ENCODE data around the gene RABIF. TPM values are rescaled to one million over a fixed set of nuclear protein-coding genes. Genes with fewer than 3 reads are reported as not detected.

Gene RABIF
- total RNA-seq, 1 donor from 2014 or later, result 13.5 TPM

DNA sequence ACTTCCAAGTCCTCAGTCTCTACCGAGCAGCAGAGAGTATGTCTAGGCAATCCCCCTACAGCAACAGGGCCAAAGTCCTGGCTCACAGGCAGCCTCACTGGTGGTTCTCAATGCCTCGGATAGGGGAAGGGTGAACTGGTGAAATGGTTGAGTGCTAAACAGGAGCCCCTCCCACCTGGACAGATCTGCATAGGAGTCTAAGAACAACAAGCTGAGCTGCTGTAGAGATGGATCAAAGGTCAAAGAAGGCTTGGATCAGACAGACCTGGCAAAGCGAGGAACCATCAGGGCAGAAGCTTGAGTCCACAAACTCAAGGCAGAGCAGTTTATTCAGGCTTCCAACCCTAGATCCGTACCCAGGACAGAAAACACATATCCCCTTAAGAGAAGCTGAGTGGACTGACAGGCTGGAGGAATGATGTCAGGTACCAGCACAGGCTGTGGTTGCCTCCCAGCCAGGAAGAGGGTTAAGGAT is 31.8 kb downstream of the RABIF start:
- no peak for DNase-seq (ENCODE audit: low read depth, low spot score)
- TF ChIP-seq, protein P1, sequence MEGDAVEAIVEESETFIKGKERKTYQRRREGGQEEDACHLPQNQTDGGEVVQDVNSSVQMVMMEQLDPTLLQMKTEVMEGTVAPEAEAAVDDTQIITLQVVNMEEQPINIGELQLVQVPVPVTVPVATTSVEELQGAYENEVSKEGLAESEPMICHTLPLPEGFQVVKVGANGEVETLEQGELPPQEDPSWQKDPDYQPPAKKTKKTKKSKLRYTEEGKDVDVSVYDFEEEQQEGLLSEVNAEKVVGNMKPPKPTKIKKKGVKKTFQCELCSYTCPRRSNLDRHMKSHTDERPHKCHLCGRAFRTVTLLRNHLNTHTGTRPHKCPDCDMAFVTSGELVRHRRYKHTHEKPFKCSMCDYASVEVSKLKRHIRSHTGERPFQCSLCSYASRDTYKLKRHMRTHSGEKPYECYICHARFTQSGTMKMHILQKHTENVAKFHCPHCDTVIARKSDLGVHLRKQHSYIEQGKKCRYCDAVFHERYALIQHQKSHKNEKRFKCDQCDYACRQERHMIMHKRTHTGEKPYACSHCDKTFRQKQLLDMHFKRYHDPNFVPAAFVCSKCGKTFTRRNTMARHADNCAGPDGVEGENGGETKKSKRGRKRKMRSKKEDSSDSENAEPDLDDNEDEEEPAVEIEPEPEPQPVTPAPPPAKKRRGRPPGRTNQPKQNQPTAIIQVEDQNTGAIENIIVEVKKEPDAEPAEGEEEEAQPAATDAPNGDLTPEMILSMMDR (conservative IDR thresholded peaks at IDR 0.05), result no peak
- Mint-ChIP-seq H3K9me3 (no peaks in the 10 kb centered on the region), H3K36me3 (ENCODE audit: low read depth) (peaks cover 19% of the 10 kb centered on the region), H3K27ac (ENCODE audit: unreplicated experiment) (no peak overlapping the region), H3K27me3 (ENCODE audit: low read depth) (no peaks in the 10 kb centered on the region), H3K4me1 (peaks cover 17% of the 10 kb centered on the region), H3K4me3 (peak overlapping the region; percentile 56)

DNA sequence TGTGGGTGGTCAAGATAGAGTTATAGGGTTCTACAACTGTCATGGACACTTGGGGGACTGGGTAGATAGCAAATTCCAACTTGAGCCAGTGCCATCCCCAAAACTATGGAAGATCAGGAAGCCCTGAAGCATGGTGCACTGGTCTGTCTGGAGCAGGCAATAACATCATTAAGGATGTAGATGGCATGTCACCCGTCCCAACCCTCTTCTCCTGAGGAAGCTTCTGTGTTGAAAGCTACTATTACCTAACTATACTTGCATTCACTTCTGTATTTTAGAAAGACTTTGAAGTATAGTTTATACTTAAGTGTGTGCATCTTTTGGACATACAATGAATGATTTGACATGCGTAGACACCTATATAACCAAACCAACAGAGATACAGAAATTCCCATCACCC is 32.9 kb downstream of the RABIF start:
- H3K27me3 Mint-ChIP-seq (ENCODE audit: low read depth), result no peaks in the 10 kb centered on the region
- no peak overlapping the region for H3K27ac Mint-ChIP-seq (ENCODE audit: unreplicated experiment)

DNA sequence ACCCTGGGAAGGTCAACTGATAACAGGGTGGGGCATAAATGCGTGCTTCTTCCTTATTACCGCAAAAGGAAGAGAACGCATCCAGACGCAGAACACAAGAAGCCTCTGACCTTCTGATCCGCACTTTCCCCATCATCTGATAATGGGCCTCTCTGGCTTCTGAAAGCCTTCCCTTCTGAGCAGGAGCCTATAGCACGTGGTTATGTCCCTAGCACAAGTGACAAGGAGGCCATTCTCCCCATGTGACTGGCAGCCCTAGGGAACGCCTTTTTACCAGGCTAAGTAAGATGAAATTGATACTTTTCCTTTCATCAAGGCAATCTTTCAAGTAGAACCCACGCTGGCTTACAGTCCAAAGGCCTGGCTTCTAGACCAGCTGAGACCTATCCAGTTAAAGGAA is 34.2 kb downstream of the RABIF start:
- TF ChIP-seq, protein P1 (conservative IDR thresholded peaks at IDR 0.05), result no peak

More for the DNA sequence above, 32.9 kb downstream of the RABIF start:
- H3K4me3 Mint-ChIP-seq, result peak overlapping the region; percentile 6
- no peaks in the 10 kb centered on the region for H3K9me3 Mint-ChIP-seq
- no peak for DNase-seq (ENCODE audit: low read depth, low spot score)
- TF ChIP-seq, protein P1 (conservative IDR thresholded peaks at IDR 0.05), result no peak
- peaks cover 19% of the 10 kb centered on the region for H3K36me3 Mint-ChIP-seq (ENCODE audit: low read depth)
- H3K4me1 Mint-ChIP-seq, result peaks cover 12% of the 10 kb centered on the region

DNA sequence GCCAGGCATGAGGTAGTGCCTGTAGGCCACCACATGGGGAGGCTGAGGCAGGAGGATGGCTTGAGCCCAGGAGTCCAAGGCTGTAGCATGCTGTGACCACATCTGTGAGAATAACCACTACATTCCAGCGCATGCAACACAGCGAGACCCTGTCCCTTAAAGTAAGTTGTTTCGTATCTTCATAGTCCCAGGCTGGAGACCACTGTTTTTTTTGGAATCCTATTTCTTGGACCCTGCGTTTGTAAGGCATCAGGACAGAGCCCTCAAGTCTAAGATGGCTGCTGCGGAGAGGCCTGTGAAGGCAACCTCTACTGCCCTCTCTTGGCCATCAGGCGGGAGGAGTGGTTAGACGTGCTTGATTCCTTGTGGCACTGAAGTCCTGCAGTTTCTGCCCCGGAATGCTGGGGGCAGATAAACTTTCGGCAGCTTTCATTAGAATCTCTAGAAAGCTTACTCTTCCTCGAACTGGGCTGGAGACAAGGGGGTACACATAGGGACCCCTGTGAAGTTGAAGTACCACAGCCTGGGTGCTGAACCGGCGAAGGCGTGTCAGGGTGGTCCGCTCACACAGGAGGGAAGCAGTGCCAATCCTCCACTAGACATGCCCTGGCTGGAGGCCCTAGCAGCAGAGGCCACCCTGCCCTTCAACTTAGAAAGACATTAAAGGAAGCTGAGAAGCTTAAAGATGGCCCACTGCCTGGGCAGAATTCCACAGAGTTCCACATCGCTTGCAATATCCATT is 36.6 kb downstream of the RABIF start:
- Mint-ChIP-seq H3K4me1 (peaks cover 12% of the 10 kb centered on the region), H3K27me3 (ENCODE audit: low read depth) (no peaks in the 10 kb centered on the region), H3K4me3 (peak overlapping the region; percentile 17), H3K27ac (ENCODE audit: unreplicated experiment) (no peak overlapping the region), H3K9me3 (no peaks in the 10 kb centered on the region), H3K36me3 (ENCODE audit: low read depth) (peaks cover 17% of the 10 kb centered on the region)
- peak; percentile 47 for DNase-seq (ENCODE audit: low read depth, low spot score)
- TF ChIP-seq, protein P1 (conservative IDR thresholded peaks at IDR 0.05), result peak; percentile 69

More for the DNA sequence above, 34.2 kb downstream of the RABIF start:
- H3K27me3 Mint-ChIP-seq (ENCODE audit: low read depth), result no peaks in the 10 kb centered on the region
- no peak overlapping the region for H3K4me3 Mint-ChIP-seq
- H3K4me1 Mint-ChIP-seq, result peaks cover 8% of the 10 kb centered on the region
- H3K27ac Mint-ChIP-seq (ENCODE audit: unreplicated experiment), result no peak overlapping the region
- DNase-seq (ENCODE audit: low read depth, low spot score), result no peak
- peaks cover 21% of the 10 kb centered on the region for H3K36me3 Mint-ChIP-seq (ENCODE audit: low read depth)
- H3K9me3 Mint-ChIP-seq, result no peaks in the 10 kb centered on the region

- Mint-ChIP-seq H3K4me1 (peaks cover 19% of the 10 kb centered on the region), H3K4me3 (no peak overlapping the region)
These were observed 38.2 kb downstream of the RABIF start for GRCh38 chr1:202850593-202851362.

More at GRCh38 chr1:202850593-202851362, 38.2 kb downstream of the RABIF start:
- Mint-ChIP-seq H3K27me3 (ENCODE audit: low read depth) (no peaks in the 10 kb centered on the region), H3K9me3 (no peaks in the 10 kb centered on the region), H3K36me3 (ENCODE audit: low read depth) (peaks cover 12% of the 10 kb centered on the region), H3K27ac (ENCODE audit: unreplicated experiment) (peak overlapping the region; percentile 15)
- DNase-seq (ENCODE audit: low read depth, low spot score), result no peak
- TF ChIP-seq, protein P1 (conservative IDR thresholded peaks at IDR 0.05), result no peak

Data from neural crest cell (in vitro differentiated cells).